H9 (cell line): ENCODE measurements around the gene AKR1B15. TPM values are rescaled to one million over a fixed set of nuclear protein-coding genes. Genes with fewer than 3 reads are reported as not detected.

ENCODE experiments used
- DNase-seq: peaks from one replicate; pipeline ENCODE4 v3.0.0-alpha.2; 2017
- H2AFZ ChIP-seq: one replicate; pipeline ENCODE4 v1.6.1; 2013; ENCODE audit warnings: mild to moderate bottlenecking, low read length, control low read depth, moderate library complexity
- H2AK5ac ChIP-seq: 2 replicates; pipeline ENCODE4 v1.6.1; 2013; ENCODE audit warnings: low read length, control low read depth, mixed read lengths; ENCODE audit not compliant: insufficient read length
- H2BK120ac ChIP-seq: one replicate; pipeline ENCODE4 v1.6.1; 2013; ENCODE audit warnings: low read depth, mild to moderate bottlenecking, low read length, control low read depth, inconsistent platforms; ENCODE audit not compliant: poor library complexity, severe bottlenecking
- H2BK12ac ChIP-seq: 2 replicates; pipeline ENCODE4 v1.6.1; 2013; ENCODE audit warnings: low read length, control low read depth, mixed read lengths, low read depth; ENCODE audit not compliant: insufficient read length
- H2BK15ac ChIP-seq: 2 replicates; pipeline ENCODE4 v1.6.1; 2013; ENCODE audit warnings: low read depth, low read length, control low read depth
- H2BK20ac ChIP-seq: one replicate; pipeline ENCODE4 v1.6.1; 2013; ENCODE audit warnings: low read depth, mild to moderate bottlenecking, low read length, control low read depth, inconsistent platforms; ENCODE audit not compliant: poor library complexity, severe bottlenecking
- H2BK5ac ChIP-seq: 2 replicates; pipeline ENCODE4 v1.6.1; 2013; ENCODE audit warnings: low read length, control low read depth, mixed read lengths; ENCODE audit not compliant: insufficient read length
- H3K14ac ChIP-seq: 2 replicates; pipeline ENCODE4 v1.6.1; 2013; ENCODE audit warnings: low read length, control low read depth; ENCODE audit not compliant: insufficient read depth
- H3K18ac ChIP-seq: 2 replicates; pipeline ENCODE4 v1.6.1; 2013; ENCODE audit warnings: low read depth, mild to moderate bottlenecking, mixed read lengths, low read length, control low read depth; ENCODE audit not compliant: insufficient read length
- H3K23ac ChIP-seq: 2 replicates; pipeline ENCODE4 v1.6.1; 2013; ENCODE audit warnings: low read length, control low read depth, mixed read lengths, low read depth; ENCODE audit not compliant: insufficient read length
- H3K23me2 ChIP-seq: 2 replicates; pipeline ENCODE4 v1.6.1; 2013; ENCODE audit warnings: low read depth, mild to moderate bottlenecking, mixed read lengths, low read length, control low read depth; ENCODE audit not compliant: insufficient read length, poor library complexity, severe bottlenecking
- H3K27ac ChIP-seq: 2 replicates; pipeline ENCODE4 v1.5.1; 2013; ENCODE audit warnings: low read length, control low read depth, mixed read lengths, low read depth; ENCODE audit not compliant: insufficient read length
- H3K27me3 ChIP-seq: 2 replicates; pipeline ENCODE4 v1.6.1; 2013; ENCODE audit warnings: low read length, control low read depth, inconsistent platforms; ENCODE audit not compliant: insufficient read depth
- H3K4ac ChIP-seq: 2 replicates; pipeline ENCODE4 v1.6.1; 2013; ENCODE audit warnings: low read depth, mild to moderate bottlenecking, control low read depth, inconsistent platforms, low read length, moderate library complexity
- H3K4me1 ChIP-seq: 2 replicates; pipeline ENCODE4 v1.6.1; 2013; ENCODE audit warnings: low read length, control low read depth, inconsistent platforms; ENCODE audit not compliant: insufficient read depth
- H3K4me2 ChIP-seq: 2 replicates; pipeline ENCODE4 v1.6.1; 2013; ENCODE audit warnings: low read length, control low read depth, mixed read lengths; ENCODE audit not compliant: insufficient read length, insufficient read depth
- H3K56ac ChIP-seq: 2 replicates; pipeline ENCODE4 v1.6.1; 2013; ENCODE audit warnings: low read depth, mild to moderate bottlenecking, mixed read lengths, low read length, control low read depth; ENCODE audit not compliant: insufficient read length
- H3K79me1 ChIP-seq: 2 replicates; pipeline ENCODE4 v1.6.1; 2013; ENCODE audit warnings: low read depth, mild to moderate bottlenecking, moderate library complexity, low read length, control low read depth, inconsistent platforms; ENCODE audit not compliant: insufficient read depth, poor library complexity, severe bottlenecking
- H3K79me2 ChIP-seq: 2 replicates; pipeline ENCODE4 v1.6.1; 2013; ENCODE audit warnings: low read length, control low read depth, inconsistent platforms; ENCODE audit not compliant: insufficient read depth
- H3K9ac ChIP-seq: 2 replicates; pipeline ENCODE4 v1.6.1; 2013; ENCODE audit warnings: low read length, control low read depth, mixed read lengths; ENCODE audit not compliant: insufficient read length; ENCODE audit errors: extremely low read depth
- H3K9me3 ChIP-seq: one replicate; pipeline ENCODE4 v1.6.1; 2013; ENCODE audit warnings: low read depth, low read length, inconsistent platforms; ENCODE audit not compliant: control insufficient read depth
- H3T11ph ChIP-seq: one replicate; pipeline ENCODE4 v1.6.1; 2013; ENCODE audit warnings: mild to moderate bottlenecking, low read length, control low read depth, inconsistent platforms
- H4K20me1 ChIP-seq: one replicate; pipeline ENCODE4 v1.6.1; 2013; ENCODE audit not compliant: control insufficient read depth, insufficient read length, insufficient read depth
- H4K5ac ChIP-seq: 2 replicates; pipeline ENCODE4 v1.6.1; 2013; ENCODE audit warnings: low read depth, mild to moderate bottlenecking, mixed read lengths, low read length, control low read depth; ENCODE audit not compliant: insufficient read length
- H4K8ac ChIP-seq: replicated peaks from 2 replicates; pipeline ENCODE4 v1.6.1; 2013; ENCODE audit warnings: low read length, control low read depth, mixed read lengths, low read depth; ENCODE audit not compliant: insufficient read length
- H4K91ac ChIP-seq: 2 replicates; pipeline ENCODE4 v1.6.1; 2013; ENCODE audit warnings: low read depth, mild to moderate bottlenecking, moderate library complexity, mixed read lengths, low read length, control low read depth; ENCODE audit not compliant: insufficient read length
- H3K27ac Mint-ChIP-seq, 3 experiments: 2 replicates in 2 of 3; 3 replicates in 1 of 3; pipeline ENCODE4 v1.8.0; 2020 to 2021; ENCODE audit warnings: mixed read lengths in 3 of 3, mild to moderate bottlenecking in 1 of 3, moderate library complexity in 1 of 3
- H3K27me3 Mint-ChIP-seq: 2 replicates; pipeline ENCODE4 v1.8.0; 2021; ENCODE audit warnings: low read depth, mild to moderate bottlenecking, moderate library complexity, mixed read lengths
- H3K36me3 Mint-ChIP-seq, 3 experiments: 2 replicates in 2 of 3; 3 replicates in 1 of 3; pipeline ENCODE4 v1.8.0; 2020 to 2021; ENCODE audit warnings: low read depth in 3 of 3, mixed read lengths in 3 of 3; ENCODE audit not compliant: insufficient read depth in 1 of 3
- H3K4me1 Mint-ChIP-seq, 2 experiments: 2 replicates each; pipeline ENCODE4 v1.8.0; 2020; ENCODE audit warnings: mixed read lengths in 2 of 2
- H3K4me3 Mint-ChIP-seq, 2 experiments: 2 replicates in 1 of 2; 3 replicates in 1 of 2; pipeline ENCODE4 v1.8.0; 2020 to 2021; ENCODE audit warnings: mild to moderate bottlenecking in 2 of 2, mixed read lengths in 2 of 2, moderate library complexity in 1 of 2
- H3K9me3 Mint-ChIP-seq, 2 experiments: 2 replicates in 1 of 2; 3 replicates in 1 of 2; pipeline ENCODE4 v1.8.0; 2020; ENCODE audit warnings: mild to moderate bottlenecking in 2 of 2, mixed read lengths in 2 of 2, moderate library complexity in 1 of 2
- CTCF ChIP-seq: fragments of 200-600 bp; sonication (generic); conservative IDR thresholded peaks from 3 replicates; pipeline ENCODE4 v1.8.0; 2021; ENCODE audit warnings: antibody characterized with exemption, mild to moderate bottlenecking
- WGBS: extraction: QIAGEN DNeasy Blood & Tissue Kit; methylation state at CpG from one replicate; pipeline ENCODE4 v1.1.7; 2013; ENCODE audit warnings: missing lambda C conversion rate, low lambda C conversion rate, mixed read lengths; ENCODE audit not compliant: insufficient read length; ENCODE audit errors: extremely low coverage; 5-methylcytosine and 5-hydroxymethylcytosine counted together
- total RNA-seq: library from RNA; stranded (reverse); gene quantifications from 2 replicates; pipeline ENCODE4 v1.2.1, GENCODE V29; 2021

AKR1B15 gene
- total RNA-seq, 1 experiment from 2014 or later: not detected

DNA sequence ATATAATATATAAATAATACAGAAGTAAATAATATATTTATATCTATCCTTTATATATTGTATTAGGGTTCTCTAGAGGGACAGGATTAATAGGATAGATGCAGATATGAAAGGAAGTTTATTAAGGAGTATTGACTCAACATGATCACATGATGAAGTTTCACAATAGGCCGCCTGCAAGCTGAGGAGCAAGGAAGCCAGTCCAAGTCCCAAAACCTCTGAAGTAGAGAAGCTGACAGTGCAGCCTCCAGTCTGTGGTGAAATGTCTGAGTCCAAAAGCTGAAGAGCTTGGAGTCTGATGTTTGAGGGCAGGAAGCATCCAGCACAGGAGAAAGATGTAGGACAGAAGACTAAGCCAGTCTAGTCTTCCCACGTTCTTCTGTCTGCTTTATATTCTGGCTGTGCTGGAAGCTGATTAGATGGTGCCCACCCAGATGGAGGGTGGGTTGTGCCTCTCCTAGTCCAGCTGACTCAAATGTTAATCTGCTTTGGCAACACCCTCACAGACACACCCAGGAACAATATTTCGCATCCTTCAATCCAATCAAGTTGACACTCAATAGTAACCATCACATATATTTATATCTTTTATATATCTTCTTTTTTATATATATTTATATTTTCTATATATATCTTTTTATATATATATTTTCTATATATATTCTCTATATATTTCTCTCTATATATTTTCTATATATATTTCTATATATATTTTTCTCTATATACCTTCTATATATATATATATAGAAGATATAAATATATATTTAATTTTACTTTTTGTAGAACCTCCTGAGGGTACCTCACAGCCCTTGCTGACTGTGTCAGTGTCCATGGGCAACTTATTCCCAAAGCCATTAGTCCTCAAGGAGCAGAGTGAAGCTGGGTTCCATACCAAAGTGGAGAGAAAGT is 46.2 kb upstream of the AKR1B15 start:
- Histone ChIP-seq H2BK12ac (no peak overlapping the region), H4K5ac (no peak overlapping the region), H2BK20ac (no peak overlapping the region), H3K14ac (no peak overlapping the region), H3K9me3 (no peaks in the 10 kb centered on the region), H3K56ac (no peak overlapping the region), H3K4ac (no peak overlapping the region), H2BK120ac (no peak overlapping the region), H3K79me2 (no peaks in the 10 kb centered on the region), H3K9ac (no peak overlapping the region), H4K8ac (no peak overlapping the region), H3K23ac (no peak overlapping the region), H3T11ph (no peak overlapping the region), H3K4me1 (no peaks in the 10 kb centered on the region; the same call in 1 of the 2 replicates), H2BK15ac (no peak overlapping the region), H4K91ac (no peak overlapping the region), H2BK5ac (no peak overlapping the region), H3K27ac (no peak overlapping the region), H2AK5ac (no peak overlapping the region), H4K20me1 (no peaks in the 10 kb centered on the region), H3K27me3 (no peaks in the 10 kb centered on the region), H3K79me1 (no peaks in the 10 kb centered on the region), H3K4me2 (no peak overlapping the region), H3K23me2 (no peaks in the 10 kb centered on the region), H2AFZ (no peak overlapping the region), H3K18ac (no peak overlapping the region)
- no peaks in the 10 kb centered on the region for H3K27me3 Mint-ChIP-seq
- H3K9me3 Mint-ChIP-seq: no peaks in the 10 kb centered on the region; a peak in 1 of 5 replicates
- H3K4me3 Mint-ChIP-seq: no peak overlapping the region
- DNase-seq: no peak
- WGBS: no CpG with 5 or more reads among the region's 3 CpGs
- peaks cover 0 to 3% of the 10 kb centered on the region in 2 experiments; a peak in 2 of 4 replicates for H3K4me1 Mint-ChIP-seq
- TF ChIP-seq CTCF: no peak
- H3K36me3 Mint-ChIP-seq: no peaks in the 10 kb centered on the region
- no peak overlapping the region; a peak in 1 of 7 replicates for H3K27ac Mint-ChIP-seq
